Breast epithelium (tissue), 4 donors: ENCODE data around the gene PYGL. TPM values are rescaled to one million over a fixed set of nuclear protein-coding genes. Genes with fewer than 3 reads are reported as not detected.

ENCODE experiments used
- DNase-seq, 2 donors: peaks; one replicate each; pipeline ENCODE4 v3.0.0-alpha.2; 2019; ENCODE audit warnings: low spot score in 2 of 2
- H3K27ac ChIP-seq, 2 donors: fragments of 200-600 bp; sonication (generic) in 1 of 2; one replicate each; pipeline ENCODE4 v1.5.1; 2016 to 2019; ENCODE audit warnings: mild to moderate bottlenecking in 1 of 2
- H3K27me3 ChIP-seq, 2 donors: fragments of 200-600 bp; sonication (generic) in 1 of 2; one replicate each; pipeline versions ENCODE4 v1.5.1 to v1.6.0; 2017 to 2019; ENCODE audit warnings: control low read depth in 1 of 2, mild to moderate bottlenecking in 1 of 2
- H3K36me3 ChIP-seq: fragments of 200-600 bp; one replicate; pipeline ENCODE4 v1.5.1; 2019
- H3K4me1 ChIP-seq, 2 donors: fragments of 200-600 bp; sonication (generic); one replicate each; pipeline ENCODE4 v1.5.1; 2016 to 2019; ENCODE audit warnings: control low read depth in 1 of 2
- H3K4me3 ChIP-seq, 3 donors: fragments of 200-600 bp; sonication (generic); 1 replicate in 2 of 3; 2 replicates in 1 of 3; pipeline ENCODE4 v1.5.1; 2016 to 2019; ENCODE audit warnings: mild to moderate bottlenecking in 3 of 3, moderate library complexity in 2 of 3
- H3K9me3 ChIP-seq, 2 donors: fragments of 200-600 bp; sonication (generic) in 1 of 2; one replicate each; pipeline ENCODE4 v1.5.1; 2016 to 2019; ENCODE audit warnings: control low read depth in 1 of 2
- POLR2A ChIP-seq: fragments of 450-650 bp; IDR thresholded peaks from one replicate; pipeline ENCODE4 v1.6.1; 2016; ENCODE audit warnings: antibody characterized with exemption, mild to moderate bottlenecking, moderate library complexity
- POLR2AphosphoS5 ChIP-seq, 3 donors: sonication (generic); formaldehyde crosslinking; IDR thresholded peaks; one replicate each; pipeline ENCODE4 v1.6.1; 2017; ENCODE audit warnings: antibody characterized with exemption in 3 of 3
- intact Hi-C: fragments of 100-400 bp; cut with DNase I; formaldehyde crosslinking; loops from one replicate; pipeline ENCODE4 v1.15.1; 2023; ENCODE audit warnings: low total_unique reads
- total RNA-seq, 3 donors: library from RNA; depleted of rRNA; stranded (reverse); fragments of >200 nt; gene quantifications; one replicate each; pipeline ENCODE4 v1.1.0, GENCODE V29; 2016
- TF ChIP-seq, protein P1 (sequence below), 3 donors: fragments of 450-650 bp; IDR thresholded peaks; one replicate each; pipeline ENCODE4 v1.5.1; 2016 to 2017; ENCODE audit warnings: antibody characterized with exemption in 3 of 3, mild to moderate bottlenecking in 3 of 3, moderate library complexity in 3 of 3

PYGL gene
- total RNA-seq, 3 donors from 2014 or later = 53.6 to 126 (median 57.4) TPM

DNA sequence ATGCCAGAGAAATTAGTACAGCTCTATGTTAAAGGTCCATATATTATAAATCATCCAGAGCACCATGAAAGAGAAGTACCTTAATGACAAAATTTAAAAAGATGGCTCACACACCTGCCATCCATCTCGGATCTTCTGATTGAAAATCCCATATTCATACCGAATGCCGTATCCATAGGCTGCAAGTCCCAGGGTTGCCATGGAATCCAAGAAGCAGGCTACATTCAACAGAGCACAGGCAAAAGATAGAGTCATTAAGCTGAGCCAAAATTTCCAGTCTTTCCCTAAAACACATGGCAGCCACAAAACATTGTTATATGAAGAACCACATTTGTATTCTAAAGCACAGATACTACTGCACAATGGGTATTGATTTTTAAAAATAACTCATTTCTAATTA lies 12.7 kb downstream of the PYGL start:
- H3K36me3 ChIP-seq = peaks cover 3% of the 10 kb centered on the region

DNA sequence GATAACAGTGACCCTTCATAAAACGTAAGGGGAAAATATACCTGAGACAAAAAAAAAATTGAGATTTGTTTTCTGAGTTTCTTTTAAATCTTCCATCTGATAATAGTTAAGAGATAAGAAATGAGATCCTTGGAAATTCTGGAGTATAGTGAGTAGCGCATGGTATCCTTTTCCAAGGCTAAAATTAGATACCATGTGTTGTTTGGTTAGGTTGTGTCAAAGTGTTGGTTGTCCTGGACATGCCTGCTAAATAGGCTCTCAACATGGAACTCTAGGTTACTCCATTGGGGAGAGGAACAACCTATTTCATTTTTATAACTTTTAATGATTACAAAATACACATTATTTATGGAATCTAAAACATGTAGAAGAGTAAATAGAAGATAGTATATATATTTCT lies 14.8 kb downstream of the PYGL start:
- no peak for DNase-seq
- no peak overlapping the region for H3K27ac ChIP-seq
- H3K4me1 ChIP-seq = no peaks in the 10 kb centered on the region
- H3K36me3 ChIP-seq = peaks cover 3% of the 10 kb centered on the region
- TF ChIP-seq POLR2A = no peak
- no peak for TF ChIP-seq POLR2AphosphoS5 (IDR thresholded peaks at IDR 0.05)
- TF ChIP-seq, protein P1, sequence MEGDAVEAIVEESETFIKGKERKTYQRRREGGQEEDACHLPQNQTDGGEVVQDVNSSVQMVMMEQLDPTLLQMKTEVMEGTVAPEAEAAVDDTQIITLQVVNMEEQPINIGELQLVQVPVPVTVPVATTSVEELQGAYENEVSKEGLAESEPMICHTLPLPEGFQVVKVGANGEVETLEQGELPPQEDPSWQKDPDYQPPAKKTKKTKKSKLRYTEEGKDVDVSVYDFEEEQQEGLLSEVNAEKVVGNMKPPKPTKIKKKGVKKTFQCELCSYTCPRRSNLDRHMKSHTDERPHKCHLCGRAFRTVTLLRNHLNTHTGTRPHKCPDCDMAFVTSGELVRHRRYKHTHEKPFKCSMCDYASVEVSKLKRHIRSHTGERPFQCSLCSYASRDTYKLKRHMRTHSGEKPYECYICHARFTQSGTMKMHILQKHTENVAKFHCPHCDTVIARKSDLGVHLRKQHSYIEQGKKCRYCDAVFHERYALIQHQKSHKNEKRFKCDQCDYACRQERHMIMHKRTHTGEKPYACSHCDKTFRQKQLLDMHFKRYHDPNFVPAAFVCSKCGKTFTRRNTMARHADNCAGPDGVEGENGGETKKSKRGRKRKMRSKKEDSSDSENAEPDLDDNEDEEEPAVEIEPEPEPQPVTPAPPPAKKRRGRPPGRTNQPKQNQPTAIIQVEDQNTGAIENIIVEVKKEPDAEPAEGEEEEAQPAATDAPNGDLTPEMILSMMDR (IDR thresholded peaks at IDR 0.05) = no peak
- H3K9me3 ChIP-seq = no peaks in the 10 kb centered on the region
- no peak overlapping the region for H3K4me3 ChIP-seq
- intact Hi-C loops = no loop called here
- no peaks in the 10 kb centered on the region for H3K27me3 ChIP-seq

More for the DNA sequence above, 12.7 kb downstream of the PYGL start:
- H3K27me3 ChIP-seq = no peaks in the 10 kb centered on the region
- no peak for DNase-seq
- no peaks in the 10 kb centered on the region for H3K9me3 ChIP-seq
- H3K27ac ChIP-seq = no peak overlapping the region
- no peak overlapping the region for H3K4me3 ChIP-seq
- H3K4me1 ChIP-seq = no peaks in the 10 kb centered on the region
- TF ChIP-seq, protein P1 (IDR thresholded peaks at IDR 0.05) = no peak
- TF ChIP-seq POLR2AphosphoS5 (IDR thresholded peaks at IDR 0.05) (no peak), POLR2A (no peak)
- intact Hi-C loops = no loop called here

DNA sequence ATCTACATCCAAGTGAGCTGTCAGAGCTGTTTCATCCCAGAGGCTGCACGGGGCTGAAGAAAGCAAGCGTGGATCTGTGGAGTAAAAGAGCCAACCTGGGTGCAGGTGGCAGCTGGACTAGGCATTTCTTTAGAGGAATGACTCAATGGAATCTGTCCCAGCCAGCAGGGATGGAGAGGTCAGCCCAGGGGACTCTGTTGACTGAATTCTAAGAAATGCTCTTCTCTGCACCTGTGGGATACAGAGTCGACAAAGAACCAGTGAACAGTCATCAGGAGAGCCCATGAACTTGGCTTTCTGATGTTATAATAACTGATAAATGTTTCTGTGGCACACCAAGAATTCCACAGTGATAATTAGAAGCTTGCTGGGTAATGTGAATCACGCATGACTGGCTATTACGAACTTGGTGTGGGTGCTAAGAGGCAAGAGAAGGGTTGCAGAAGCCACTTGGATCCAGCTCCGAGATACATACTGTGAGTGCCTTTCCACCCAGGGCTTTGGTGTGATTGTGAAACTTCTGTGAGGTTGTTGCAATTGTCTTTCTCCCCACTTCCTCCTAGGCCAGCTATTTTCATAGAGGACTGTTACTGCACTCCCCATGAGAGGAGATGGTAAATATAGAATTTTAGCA lies 16.2 kb downstream of the PYGL start:
- peak overlapping the region in 1 of 2 donors; percentile 32 for H3K27ac ChIP-seq
- no peaks in the 10 kb centered on the region for H3K27me3 ChIP-seq
- intact Hi-C loops = no loop called here
- H3K36me3 ChIP-seq = no peaks in the 10 kb centered on the region
- H3K4me3 ChIP-seq = no peak overlapping the region
- H3K9me3 ChIP-seq = no peaks in the 10 kb centered on the region
- TF ChIP-seq POLR2AphosphoS5 (IDR thresholded peaks at IDR 0.05) = no peak
- TF ChIP-seq POLR2A = no peak
- TF ChIP-seq, protein P1 (IDR thresholded peaks at IDR 0.05) = no peak
- H3K4me1 ChIP-seq = no peaks in the 10 kb centered on the region
- DNase-seq = no peak

DNA sequence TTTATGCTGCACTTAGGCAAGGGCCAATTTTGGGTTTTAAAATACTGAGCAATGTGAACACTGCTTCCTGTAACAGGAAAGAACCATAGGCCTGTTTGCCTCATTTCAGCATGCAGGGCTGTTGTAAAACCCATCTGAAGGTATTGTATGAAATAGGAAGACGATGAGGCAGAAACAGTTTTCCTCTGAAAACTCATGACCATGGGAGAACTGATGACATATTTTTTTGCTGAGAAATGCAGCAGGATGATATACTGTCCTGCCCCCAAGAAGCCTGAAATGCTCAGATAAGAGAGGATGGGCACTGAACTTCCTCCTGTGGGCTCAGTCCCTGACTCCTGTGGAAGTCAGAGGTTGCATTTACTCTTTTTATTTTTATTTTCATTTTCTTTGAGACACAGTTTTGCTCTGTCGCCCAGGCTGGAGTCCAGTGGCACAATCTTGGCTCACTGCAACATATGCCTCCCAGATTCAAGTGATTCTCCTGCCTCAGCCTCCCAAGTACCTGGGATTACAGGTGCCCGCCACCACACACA lies 17.4 kb downstream of the PYGL start:
- TF ChIP-seq, protein P1 (IDR thresholded peaks at IDR 0.05) = no peak
- TF ChIP-seq POLR2AphosphoS5 (IDR thresholded peaks at IDR 0.05) (no peak), POLR2A (no peak)
- H3K27ac ChIP-seq = no peak overlapping the region
- intact Hi-C loops = no loop called here
- H3K4me1 ChIP-seq = no peaks in the 10 kb centered on the region
- no peak for DNase-seq
- H3K4me3 ChIP-seq = no peak overlapping the region
- H3K36me3 ChIP-seq = no peaks in the 10 kb centered on the region
- no peaks in the 10 kb centered on the region for H3K27me3 ChIP-seq
- H3K9me3 ChIP-seq = no peaks in the 10 kb centered on the region

DNA sequence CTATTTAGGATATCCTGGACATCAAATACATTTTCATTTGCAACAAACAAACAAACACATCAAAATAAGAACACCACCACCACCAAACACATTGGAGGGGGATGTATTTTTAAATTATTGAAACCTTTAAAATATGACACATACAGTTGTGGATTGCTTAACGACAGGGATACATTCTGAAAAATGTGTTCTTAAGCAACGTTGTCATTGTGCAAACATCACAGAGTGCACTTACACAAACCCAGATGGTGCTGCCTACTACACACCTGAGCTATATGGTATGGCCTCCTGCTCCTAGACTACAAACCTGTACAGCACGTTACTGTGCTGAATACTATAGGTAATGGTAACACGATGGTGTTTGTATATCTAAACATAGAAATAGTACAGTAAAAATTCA lies 19.4 kb downstream of the PYGL start:
- no peak overlapping the region for H3K27ac ChIP-seq
- no peak for TF ChIP-seq POLR2AphosphoS5 (IDR thresholded peaks at IDR 0.05)
- TF ChIP-seq, protein P1 (IDR thresholded peaks at IDR 0.05) = no peak
- TF ChIP-seq POLR2A = no peak
- H3K36me3 ChIP-seq = no peaks in the 10 kb centered on the region
- H3K27me3 ChIP-seq = no peaks in the 10 kb centered on the region
- no peaks in the 10 kb centered on the region for H3K4me1 ChIP-seq
- H3K4me3 ChIP-seq = no peak overlapping the region
- no peak for DNase-seq
- no peaks in the 10 kb centered on the region for H3K9me3 ChIP-seq
- intact Hi-C loops = no loop called here
